ENCODE measurements around the gene HNRNPA2B1. TPM values are rescaled to one million over a fixed set of nuclear protein-coding genes. Genes with fewer than 3 reads are reported as not detected.
"Not testable (repeated sequence)": the region's sequence is repeated elsewhere in the genome, so short reads cannot be mapped to it uniquely, and the experiment has no call there.

Gene HNRNPA2B1
- total and polyA plus RNA-seq, 2 of the 4 experiments (the other 2 are of a cell fraction) = 49.3 to 515 TPM

DNA sequence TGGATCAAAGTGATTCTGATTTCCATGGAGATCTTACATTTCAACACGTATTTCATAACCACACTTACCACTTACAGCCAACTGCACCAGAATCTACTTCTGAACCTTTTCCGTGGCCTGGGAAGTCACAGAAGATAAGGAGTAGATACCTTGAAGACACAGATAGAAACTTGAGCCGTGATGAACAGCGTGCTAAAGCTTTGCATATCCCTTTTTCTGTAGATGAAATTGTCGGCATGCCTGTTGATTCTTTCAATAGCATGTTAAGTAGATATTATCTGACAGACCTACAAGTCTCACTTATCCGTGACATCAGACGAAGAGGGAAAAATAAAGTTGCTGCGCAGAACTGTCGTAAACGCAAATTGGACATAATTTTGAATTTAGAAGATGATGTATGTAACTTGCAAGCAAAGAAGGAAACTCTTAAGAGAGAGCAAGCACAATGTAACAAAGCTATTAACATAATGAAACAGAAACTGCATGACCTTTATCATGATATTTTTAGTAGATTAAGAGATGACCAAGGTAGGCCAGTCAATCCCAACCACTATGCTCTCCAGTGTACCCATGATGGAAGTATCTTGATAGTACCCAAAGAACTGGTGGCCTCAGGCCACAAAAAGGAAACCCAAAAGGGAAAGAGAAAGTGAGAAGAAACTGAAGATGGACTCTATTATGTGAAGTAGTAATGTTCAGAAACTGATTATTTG lies 15.3 kb downstream of the HNRNPA2B1 start:
- Histone ChIP-seq H4K20me1 (ENCODE audit: insufficient read depth, low read length) (peaks cover 49% of the 10 kb centered on the region), H3K79me1 (ENCODE audit: low read depth in 1 of 2, low read length in 2 of 2) (peaks cover 21 to 28% of the 10 kb centered on the region in 2 experiments; a peak in 3 of 4 replicates), H3K4me3 (ENCODE audit: insufficient read depth, low read depth, low read length) (no peak overlapping the region), H3K4ac (ENCODE audit: low read depth, low read length) (no peak overlapping the region), H2AK9ac (replicated peaks; ENCODE audit: low read depth, low read length, poor library complexity) (no peak overlapping the region), H3K36me3 (ENCODE audit: control insufficient read depth, insufficient read depth, low read length) (peaks cover 13% of the 10 kb centered on the region), H4K91ac (ENCODE audit: insufficient read depth, low read depth, low read length) (no peak overlapping the region), H3K18ac (ENCODE audit: low read depth, low read length) (no peak overlapping the region), H3K14ac (replicated peaks; ENCODE audit: low read depth, low read length) (no peak overlapping the region), H3K9me1 (ENCODE audit: insufficient read depth, low read length) (no peaks in the 10 kb centered on the region; the same call in 1 of the 2 replicates), H2BK5ac (ENCODE audit: low read depth, low read length, poor library complexity, severe bottlenecking) (no peak overlapping the region), H3K27me3 (ENCODE audit: control insufficient read depth, insufficient read depth, low read length) (no peaks in the 10 kb centered on the region), H4K8ac (ENCODE audit: low read depth in 2 of 2, low read length in 2 of 2) (no peak overlapping the region), H4K5ac (ENCODE audit: low read depth, low read length) (no peak overlapping the region), H3K56ac (ENCODE audit: extremely low read depth, insufficient read depth, low read length) (no peak overlapping the region), H3K9me3 (ENCODE audit: control insufficient read depth, insufficient read depth, low read length) (no peaks in the 10 kb centered on the region), H2AFZ (replicated peaks; ENCODE audit: low read length, poor library complexity) (no peak overlapping the region), H2BK15ac (ENCODE audit: low read depth, low read length) (no peak overlapping the region), H2BK120ac (ENCODE audit: low read depth, low read length) (no peak overlapping the region), H3K4me2 (ENCODE audit: low read depth, low read length) (no peak overlapping the region), H2BK20ac (ENCODE audit: low read depth, low read length) (no peak overlapping the region), H2AK5ac (ENCODE audit: low read depth, low read length) (no peak overlapping the region), H3K4me1 (ENCODE audit: control insufficient read depth, insufficient read depth, low read length) (no peaks in the 10 kb centered on the region), H3K23ac (ENCODE audit: low read depth, low read length) (no peak overlapping the region), H3K27ac (ENCODE audit: insufficient read depth, low read length) (no peak overlapping the region), H3K9ac (ENCODE audit: low read depth, low read length) (no peak overlapping the region)
- TSS peak; percentile 76 for BruUV-seq (replicated peaks)
- in situ Hi-C loops (cut with MboI; ENCODE audit: low sequenced_read_pairs) = no loop called here
- CTCF ChIA-PET = no interaction called here
- no peak for ATAC-seq (ENCODE audit: low read depth)
- DNase-seq = no peak
- intact Hi-C loops (cut with micrococcal nuclease) = no loop called here
- dilution Hi-C loops (cut with HindIII; ENCODE audit: low sequenced_read_pairs, unreplicated experiment) = no loop called here
- no CpG with 5 or more reads among the region's 10 CpGs for WGBS, 2 experiments (ENCODE audit: extremely low coverage in 2 of 2, insufficient read length in 1 of 2)
- peak; percentile 23; the same call in 1 of the 2 replicates for TF ChIP-seq POLR2A (IDR thresholded peaks at IDR 0.05; ENCODE audit: low read depth, low read length)
- TF ChIP-seq RAD21 (IDR thresholded peaks at IDR 0.05; ENCODE audit: low read length) = no peak
- no peak for TF ChIP-seq BHLHE40 (IDR thresholded peaks at IDR 0.05; ENCODE audit: low read depth, low read length)
- POLR2A ChIA-PET (ENCODE audit: unreplicated experiment) = no interaction called here

GRCh38 chr7:26184281-26185101 lies 16.1 kb downstream of the HNRNPA2B1 start:
- H2BK120ac ChIP-seq (ENCODE audit: low read depth, low read length); H2BK15ac ChIP-seq (ENCODE audit: low read depth, low read length); H3K9me3 ChIP-seq (ENCODE audit: control insufficient read depth, insufficient read depth, low read length); H2BK20ac ChIP-seq (ENCODE audit: low read depth, low read length); H3K4me1 ChIP-seq (ENCODE audit: control insufficient read depth, insufficient read depth, low read length); H4K5ac ChIP-seq (ENCODE audit: low read depth, low read length); H3K27ac ChIP-seq (ENCODE audit: insufficient read depth, low read length); CTCF ChIA-PET; H3K27me3 ChIP-seq (ENCODE audit: control insufficient read depth, insufficient read depth, low read length); H2AK5ac ChIP-seq (ENCODE audit: low read depth, low read length); H3K4me3 ChIP-seq (ENCODE audit: insufficient read depth, low read depth, low read length); DNase-seq; H2AK9ac ChIP-seq (replicated peaks; ENCODE audit: low read depth, low read length, poor library complexity); H2BK5ac ChIP-seq (ENCODE audit: low read depth, low read length, poor library complexity, severe bottlenecking); H3K9ac ChIP-seq (ENCODE audit: low read depth, low read length); H3K56ac ChIP-seq (ENCODE audit: extremely low read depth, insufficient read depth, low read length); H3K14ac ChIP-seq (replicated peaks; ENCODE audit: low read depth, low read length); H3K4ac ChIP-seq (ENCODE audit: low read depth, low read length); H3K4me2 ChIP-seq (ENCODE audit: low read depth, low read length); H4K8ac ChIP-seq (ENCODE audit: low read depth in 2 of 2, low read length in 2 of 2); in situ Hi-C loops (cut with MboI; ENCODE audit: low sequenced_read_pairs); H3K9me1 ChIP-seq (ENCODE audit: insufficient read depth, low read length); ATAC-seq (ENCODE audit: low read depth); H4K91ac ChIP-seq (ENCODE audit: insufficient read depth, low read depth, low read length); POLR2A ChIA-PET (ENCODE audit: unreplicated experiment); H2AFZ ChIP-seq (replicated peaks; ENCODE audit: low read length, poor library complexity); dilution Hi-C loops (cut with HindIII; ENCODE audit: low sequenced_read_pairs, unreplicated experiment); H3K23ac ChIP-seq (ENCODE audit: low read depth, low read length); H3K18ac ChIP-seq (ENCODE audit: low read depth, low read length): not testable (repeated sequence)
- BruUV-seq (replicated peaks) = TSS peak; percentile 2
- intact Hi-C loops (cut with micrococcal nuclease) = loop anchor here (5.0 kb wide), 1 partner anchor 92 kb away; no protein-coding TSS in a partner anchor
- no CpG with 5 or more reads among the region's 4 CpGs for WGBS, 2 experiments (ENCODE audit: extremely low coverage in 2 of 2, insufficient read length in 1 of 2)
- peaks cover 43% of the 10 kb centered on the region for H4K20me1 ChIP-seq (ENCODE audit: insufficient read depth, low read length)
- H3K79me1 ChIP-seq (ENCODE audit: low read depth in 1 of 2, low read length in 2 of 2) = peaks cover 17 to 24% of the 10 kb centered on the region in 2 experiments; a peak in 3 of 4 replicates
- peaks cover 11% of the 10 kb centered on the region for H3K36me3 ChIP-seq (ENCODE audit: control insufficient read depth, insufficient read depth, low read length)

All from IMR-90 (cell line).